Stimulated activated CD4-positive, alpha-beta T cell treated with anti-CD3 and anti-CD28 coated beads, Interleukin-12 subunit alpha, Interleukin-12 subunit beta, amount 100 ng/mL, for 24 hours (primary cell): ENCODE results near the gene OPN1MW3.
"Not testable (repeated sequence)": the region's sequence is repeated elsewhere in the genome, so short reads cannot be mapped to it uniquely, and the experiment has no call there.

Source experiments
- DNase-seq, 2 experiments: peaks; one replicate each; pipeline ENCODE4 v3.0.0-alpha.2; 2020; ENCODE audit warnings: low read depth in 2 of 2

The OPN1MW3 gene

GRCh38 chrX:154257282-154257681 lies at the start of gene OPN1MW3:
Gene OPN1MW3 (plus strand): TSS chrX:154257582. CDS start chrX:154257620, 38 bp downstream.
- not testable (repeated sequence) for DNase-seq

DNA sequence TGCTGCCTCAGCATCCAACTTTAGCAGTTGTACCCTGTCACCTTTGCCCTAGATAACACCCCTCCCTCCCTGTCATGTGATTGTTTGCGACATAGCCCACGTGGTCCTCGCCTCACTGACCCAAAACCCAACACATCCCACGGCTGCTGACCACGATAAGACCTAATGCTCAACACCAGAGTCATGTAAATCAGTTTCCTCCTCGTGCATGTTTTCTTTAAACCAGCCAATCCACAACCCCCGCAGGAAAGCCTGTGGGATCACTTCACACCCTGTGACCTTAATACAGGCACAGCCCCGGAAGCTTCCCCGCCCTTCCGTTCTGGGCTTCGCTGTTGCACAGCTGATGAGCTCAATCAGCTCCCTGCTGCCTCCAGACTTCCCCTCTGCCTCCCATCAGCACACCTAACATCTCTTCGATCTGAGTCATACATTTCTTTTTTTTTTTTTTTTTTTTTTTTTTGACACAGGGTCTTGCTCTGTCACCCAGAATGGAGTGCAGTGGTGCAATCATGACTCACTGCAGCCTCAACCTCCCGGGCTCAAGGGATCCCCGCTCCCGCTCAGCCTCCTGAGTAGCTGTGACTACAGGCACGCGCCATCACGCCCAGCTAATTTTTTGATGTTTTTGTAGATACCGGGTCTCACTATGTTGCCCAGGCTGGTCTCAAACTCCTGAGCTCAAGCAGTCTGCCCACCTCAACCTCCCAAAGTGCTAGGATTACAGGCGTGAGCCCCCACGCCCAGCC lies 47.5 kb upstream of the OPN1MW3 start:
- not testable (repeated sequence) for DNase-seq

- not testable (repeated sequence) for DNase-seq
Observed at GRCh38 chrX:154211057-154211456, 46.3 kb upstream of the OPN1MW3 start.

DNA sequence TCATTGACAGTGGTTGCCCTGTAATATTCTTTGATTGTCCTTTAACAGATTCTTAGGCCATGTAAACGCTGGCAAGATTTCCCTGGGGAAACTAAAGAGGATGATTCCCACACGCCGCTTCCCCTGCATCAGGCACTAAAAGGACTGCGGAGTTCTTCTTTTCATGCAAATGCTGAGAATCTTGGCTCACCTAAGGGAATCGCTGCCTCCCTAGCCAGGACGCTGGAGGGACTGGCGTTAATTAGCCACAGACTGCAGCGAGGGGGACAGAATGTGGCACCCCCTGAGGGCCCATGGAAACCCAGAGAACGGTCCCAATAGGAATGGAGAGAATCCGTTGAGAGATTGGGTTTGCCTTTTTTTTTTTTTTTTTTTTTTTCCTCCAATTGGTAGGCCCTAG lies 45.9 kb upstream of the OPN1MW3 start:
- not testable (repeated sequence) for DNase-seq

DNA sequence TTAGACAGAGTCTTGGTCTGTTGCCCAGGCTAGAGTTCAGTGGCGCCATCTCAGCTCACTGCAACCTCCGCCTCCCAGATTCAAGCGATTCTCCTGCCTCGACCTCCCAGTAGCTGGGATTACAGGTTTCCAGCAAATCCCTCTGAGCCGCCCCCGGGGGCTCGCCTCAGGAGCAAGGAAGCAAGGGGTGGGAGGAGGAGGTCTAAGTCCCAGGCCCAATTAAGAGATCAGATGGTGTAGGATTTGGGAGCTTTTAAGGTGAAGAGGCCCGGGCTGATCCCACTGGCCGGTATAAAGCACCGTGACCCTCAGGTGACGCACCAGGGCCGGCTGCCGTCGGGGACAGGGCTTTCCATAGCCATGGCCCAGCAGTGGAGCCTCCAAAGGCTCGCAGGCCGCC lies 37.9 kb upstream of the OPN1MW3 start, which contains the start of gene OPN1MW2:
TSS of gene OPN1MW2 (plus strand) at position 301 of the 400 bp plus-strand sequence. CDS start at position 361, 60 bp downstream.
- not testable (repeated sequence) for DNase-seq

DNA sequence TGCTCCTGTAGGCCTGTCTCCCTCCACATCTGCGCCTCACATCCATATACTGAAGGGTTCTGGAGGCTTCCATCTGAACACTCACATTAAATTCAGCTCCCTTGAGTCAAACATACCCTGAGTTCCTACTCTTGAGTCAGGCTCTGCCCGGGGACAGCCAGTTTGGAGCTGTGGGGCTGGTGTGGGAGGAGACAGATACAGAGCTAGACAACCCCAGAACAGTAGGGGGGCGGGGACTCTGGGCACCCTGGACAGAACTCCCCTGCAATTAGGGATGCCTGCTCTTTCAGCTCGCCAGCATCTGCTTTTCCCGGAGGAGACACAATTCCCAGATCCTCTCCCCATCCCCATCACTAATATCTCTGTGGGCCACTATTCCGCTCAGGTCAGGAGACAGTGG lies 32.1 kb upstream of the OPN1MW3 start:
- not testable (repeated sequence) for DNase-seq

- not testable (repeated sequence) for DNase-seq
Observed at GRCh38 chrX:154226706-154227105, 30.7 kb upstream of the OPN1MW3 start.

- not testable (repeated sequence) for DNase-seq
Observed at GRCh38 chrX:154231443-154231842, 25.9 kb upstream of the OPN1MW3 start.

DNA sequence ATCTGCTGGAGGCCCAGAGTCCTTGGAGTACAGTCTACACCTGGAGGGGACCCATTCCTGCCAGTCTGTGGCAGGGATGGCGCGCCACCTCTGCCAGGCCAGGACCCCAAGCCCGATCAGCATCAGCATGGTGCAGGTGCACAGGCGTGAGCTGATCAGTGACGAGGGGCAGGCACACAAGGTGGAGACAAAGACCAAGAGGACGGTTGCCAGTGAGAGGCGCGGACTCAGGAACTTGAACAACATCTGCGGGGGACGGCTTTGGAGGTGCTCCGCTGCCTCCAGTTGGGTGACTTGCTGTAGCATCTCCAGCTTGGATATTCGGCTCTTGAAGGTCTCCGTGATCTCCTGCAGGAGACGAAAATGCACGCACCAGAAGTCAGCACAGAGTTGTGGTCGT lies 23.8 kb upstream of the OPN1MW3 start:
- DNase-seq = not testable (repeated sequence)

DNA sequence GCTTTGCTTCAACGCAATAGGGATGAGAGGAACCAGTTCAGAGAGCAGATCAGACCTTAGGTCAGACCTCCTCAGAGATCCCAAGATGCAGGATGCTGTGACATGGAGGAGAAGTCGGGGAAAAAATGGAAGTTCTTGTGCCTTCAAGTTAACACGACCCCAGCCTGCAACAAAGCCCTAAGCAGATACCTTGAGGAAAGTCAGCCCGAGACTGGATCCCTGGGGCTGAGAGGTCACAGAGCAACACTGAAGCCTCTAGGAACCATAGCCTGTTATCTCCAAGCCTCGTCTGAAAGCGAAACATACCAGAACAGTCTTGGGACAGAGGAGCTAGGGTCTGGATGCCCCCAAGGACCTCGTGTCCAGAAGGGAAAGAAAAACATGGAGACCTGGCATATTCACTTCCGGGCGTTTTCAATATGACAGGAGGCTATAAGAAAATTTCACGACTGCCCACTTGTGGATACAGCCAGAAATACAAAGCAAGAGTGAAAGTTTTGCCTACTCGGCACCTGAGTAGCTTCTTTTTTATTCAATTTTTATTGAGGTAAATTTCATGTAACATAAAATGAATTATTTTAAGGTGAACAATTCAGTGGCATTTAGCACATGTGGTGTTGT lies 18.3 kb upstream of the OPN1MW3 start:
- DNase-seq = not testable (repeated sequence)

GRCh38 chrX:154239982-154240503 lies 17.3 kb upstream of the OPN1MW3 start:
- DNase-seq = not testable (repeated sequence)

DNA sequence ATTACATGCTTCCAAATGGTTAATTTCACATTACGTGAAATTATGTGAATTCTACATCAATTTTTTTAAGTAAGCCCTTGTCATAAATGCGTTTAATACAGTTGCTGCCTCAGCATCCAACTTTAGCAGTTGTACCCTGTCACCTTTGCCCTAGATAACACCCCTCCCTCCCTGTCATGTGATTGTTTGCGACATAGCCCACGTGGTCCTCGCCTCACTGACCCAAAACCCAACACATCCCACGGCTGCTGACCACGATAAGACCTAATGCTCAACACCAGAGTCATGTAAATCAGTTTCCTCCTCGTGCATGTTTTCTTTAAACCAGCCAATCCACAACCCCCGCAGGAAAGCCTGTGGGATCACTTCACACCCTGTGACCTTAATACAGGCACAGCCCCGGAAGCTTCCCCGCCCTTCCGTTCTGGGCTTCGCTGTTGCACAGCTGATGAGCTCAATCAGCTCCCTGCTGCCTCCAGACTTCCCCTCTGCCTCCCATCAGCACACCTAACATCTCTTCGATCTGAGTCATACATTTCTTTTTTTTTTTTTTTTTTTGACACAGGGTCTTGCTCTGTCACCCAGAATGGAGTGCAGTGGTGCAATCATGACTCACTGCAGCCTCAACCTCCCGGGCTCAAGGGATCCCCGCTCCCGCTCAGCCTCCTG lies 9.9 kb upstream of the OPN1MW3 start:
- not testable (repeated sequence) for DNase-seq

- DNase-seq = not testable (repeated sequence)
Observed at GRCh38 chrX:154248076-154248475, 9.3 kb upstream of the OPN1MW3 start.

DNA sequence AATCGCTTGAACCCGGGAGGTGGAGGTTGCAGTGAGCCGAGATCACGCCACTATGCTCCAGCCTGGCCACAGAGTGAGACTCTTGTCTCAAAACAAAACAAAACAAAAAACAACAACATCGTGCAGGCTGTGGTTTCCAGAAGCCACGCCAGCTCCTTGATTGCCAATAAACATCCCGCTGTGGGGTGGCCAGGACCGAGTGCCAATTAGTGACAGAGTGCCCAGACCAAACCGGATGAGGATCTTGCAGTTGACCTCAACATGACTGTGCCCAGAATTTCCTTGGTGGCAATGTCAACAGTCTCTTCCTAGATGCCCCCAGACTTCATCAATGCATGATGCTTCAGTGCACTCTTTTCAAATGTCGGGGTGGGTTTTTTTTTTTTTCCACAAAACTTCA lies 1.3 kb downstream of the OPN1MW3 start:
- DNase-seq = not testable (repeated sequence)

GRCh38 chrX:154263072-154263471 lies 5.7 kb downstream of the OPN1MW3 start:
- DNase-seq = not testable (repeated sequence)

DNA sequence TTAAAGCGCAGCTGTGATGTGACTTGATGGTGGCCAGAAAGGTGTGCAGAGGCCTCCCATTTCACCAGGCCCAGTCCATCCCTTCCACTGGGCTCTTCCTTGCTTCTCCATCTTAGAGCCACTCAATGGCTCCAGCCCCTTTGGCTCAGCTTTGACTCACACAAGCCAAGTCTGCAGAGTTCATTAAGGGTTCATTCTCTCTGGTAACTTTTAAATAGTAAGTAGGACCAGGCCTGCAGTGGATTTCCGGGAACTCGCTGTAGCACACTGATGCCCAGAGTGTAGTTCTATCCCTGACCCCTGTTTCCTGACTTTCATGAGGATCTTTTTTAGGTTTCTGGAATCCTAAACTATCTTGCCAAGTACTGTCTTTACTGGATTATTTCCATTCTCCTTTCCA lies 11.9 kb downstream of the OPN1MW3 start:
- DNase-seq = not testable (repeated sequence)

DNA sequence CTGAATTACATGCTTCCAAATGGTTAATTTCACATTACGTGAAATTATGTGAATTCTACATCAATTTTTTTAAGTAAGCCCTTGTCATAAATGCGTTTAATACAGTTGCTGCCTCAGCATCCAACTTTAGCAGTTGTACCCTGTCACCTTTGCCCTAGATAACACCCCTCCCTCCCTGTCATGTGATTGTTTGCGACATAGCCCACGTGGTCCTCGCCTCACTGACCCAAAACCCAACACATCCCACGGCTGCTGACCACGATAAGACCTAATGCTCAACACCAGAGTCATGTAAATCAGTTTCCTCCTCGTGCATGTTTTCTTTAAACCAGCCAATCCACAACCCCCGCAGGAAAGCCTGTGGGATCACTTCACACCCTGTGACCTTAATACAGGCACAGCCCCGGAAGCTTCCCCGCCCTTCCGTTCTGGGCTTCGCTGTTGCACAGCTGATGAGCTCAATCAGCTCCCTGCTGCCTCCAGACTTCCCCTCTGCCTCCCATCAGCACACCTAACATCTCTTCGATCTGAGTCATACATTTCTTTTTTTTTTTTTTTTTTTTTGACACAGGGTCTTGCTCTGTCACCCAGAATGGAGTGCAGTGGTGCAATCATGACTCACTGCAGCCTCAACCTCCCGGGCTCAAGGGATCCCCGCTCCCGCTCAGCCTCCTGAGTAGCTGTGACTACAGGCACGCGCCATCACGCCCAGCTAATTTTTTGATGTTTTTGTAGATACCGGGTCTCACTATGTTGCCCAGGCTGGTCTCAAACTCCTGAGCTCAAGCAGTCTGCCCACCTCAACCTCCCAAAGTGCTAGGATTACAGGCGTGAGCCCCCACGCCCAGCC lies 27.3 kb downstream of the OPN1MW3 start:
- DNase-seq = not testable (repeated sequence)

GRCh38 chrX:154286406-154286805 lies 29.0 kb downstream of the OPN1MW3 start:
- not testable (repeated sequence) for DNase-seq

GRCh38 chrX:154294791-154295574 lies 37.6 kb downstream of the OPN1MW3 start, which contains the start of gene TEX28:
Gene TEX28 (minus strand): TSS chrX:154295124. CDS start chrX:154292117, 3,007 bp downstream.
- no peak for DNase-seq

GRCh38 chrX:154295664-154296310 lies 38.4 kb downstream of the OPN1MW3 start, which contains the start of gene TKTL1:
Gene TKTL1 (plus strand): TSS chrX:154295795. CDS start chrX:154295860, 65 bp downstream.
- DNase-seq = no peak
